Measurements from ENCODE around the gene DNAH2.

Gene DNAH2

GRCh38 chr17:7840875-7841274, 123.3 kb downstream of the DNAH2 start:
- no peak for DNase-seq

- peak; percentile 12 to 26 for DNase-seq
Observed at GRCh38 chr17:7841396-7841914, 123.9 kb downstream of the DNAH2 start.

GRCh38 chr17:7841915-7842379, 124.4 kb downstream of the DNAH2 start:
- peak; percentile 44 to 48 for DNase-seq

GRCh38 chr17:7842380-7843256, 125.1 kb downstream of the DNAH2 start:
- peak; percentile 50 to 63 for DNase-seq

- no peak for DNase-seq
Observed at GRCh38 chr17:7843257-7843535, 125.7 kb downstream of the DNAH2 start.

- DNase-seq = peak; percentile 36 to 38
Observed at GRCh38 chr17:7843536-7844291, 126.2 kb downstream of the DNAH2 start.

GRCh38 chr17:7844292-7845154, 127.0 kb downstream of the DNAH2 start:
- DNase-seq = peak; percentile 65 to 72

GRCh38 chr17:7845359-7846062, 128.0 kb downstream of the DNAH2 start:
- no peak for DNase-seq

- no peak for DNase-seq
Observed at GRCh38 chr17:7846063-7846735, 128.7 kb downstream of the DNAH2 start.

- no peak for DNase-seq
Observed at GRCh38 chr17:7846765-7847661, 129.5 kb downstream of the DNAH2 start.

GRCh38 chr17:7848131-7848579, 130.6 kb downstream of the DNAH2 start:
- no peak for DNase-seq

GRCh38 chr17:7848739-7849129, 131.2 kb downstream of the DNAH2 start:
- no peak for DNase-seq

- DNase-seq = no peak
Observed at GRCh38 chr17:7849130-7849750, 131.7 kb downstream of the DNAH2 start.

- DNase-seq = no peak
Observed at GRCh38 chr17:7849751-7850504, 132.4 kb downstream of the DNAH2 start.

- DNase-seq = no peak
Observed at GRCh38 chr17:7850701-7851437, 133.3 kb downstream of the DNAH2 start.

GRCh38 chr17:7851438-7852261, 134.1 kb downstream of the DNAH2 start:
- DNase-seq = peak; percentile 60 to 70

GRCh38 chr17:7852262-7852670, 134.7 kb downstream of the DNAH2 start:
- DNase-seq = no peak

All from Kasumi-1 (cell line).